Esophagus muscularis mucosa (tissue), 3 donors: ENCODE results near the gene DGUOK.

Experiments used
- POLR2A ChIP-seq: fragments of 450-650 bp; IDR thresholded peaks from one replicate; pipeline ENCODE4 v1.6.1; 2017; ENCODE audit warnings: antibody characterized with exemption, moderate library complexity, mild to moderate bottlenecking, low read depth
- TF ChIP-seq, protein P1 (sequence below), 3 experiments: fragments of 200-600 bp in 2 of 3; fragments of 450-650 bp in 1 of 3; sonication (generic) in 2 of 3; IDR thresholded peaks; one replicate each; pipeline ENCODE4 v1.5.1; 2017 to 2019; ENCODE audit warnings: antibody characterized with exemption in 3 of 3, mild to moderate bottlenecking in 2 of 3, moderate library complexity in 1 of 3

DNA sequence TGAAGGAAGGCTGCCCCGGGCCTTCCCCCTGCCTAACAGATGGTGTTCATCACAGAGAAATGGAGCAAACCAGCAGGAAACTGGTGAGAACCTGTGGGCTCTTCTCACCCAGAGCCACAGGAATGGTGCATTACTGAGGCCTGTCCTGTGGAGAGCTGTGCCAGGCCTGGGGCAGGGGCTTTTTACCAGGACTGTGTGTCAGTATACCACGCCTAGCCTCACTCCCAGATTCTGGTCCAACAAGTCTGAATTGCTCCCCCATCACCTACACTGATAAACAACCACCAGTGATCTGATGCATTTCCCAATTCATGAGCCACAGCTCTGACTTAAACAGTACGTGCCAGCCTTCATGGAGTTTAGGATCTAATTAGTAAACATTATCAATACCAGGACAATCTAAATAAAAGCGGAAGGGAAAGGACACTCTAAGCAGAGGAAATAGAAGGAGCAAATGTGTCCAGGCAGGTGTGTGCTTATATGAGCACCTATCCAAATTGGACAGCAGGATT is 8.9 kb upstream of the DGUOK start:
- TF ChIP-seq POLR2A, result no peak
- TF ChIP-seq, protein P1, sequence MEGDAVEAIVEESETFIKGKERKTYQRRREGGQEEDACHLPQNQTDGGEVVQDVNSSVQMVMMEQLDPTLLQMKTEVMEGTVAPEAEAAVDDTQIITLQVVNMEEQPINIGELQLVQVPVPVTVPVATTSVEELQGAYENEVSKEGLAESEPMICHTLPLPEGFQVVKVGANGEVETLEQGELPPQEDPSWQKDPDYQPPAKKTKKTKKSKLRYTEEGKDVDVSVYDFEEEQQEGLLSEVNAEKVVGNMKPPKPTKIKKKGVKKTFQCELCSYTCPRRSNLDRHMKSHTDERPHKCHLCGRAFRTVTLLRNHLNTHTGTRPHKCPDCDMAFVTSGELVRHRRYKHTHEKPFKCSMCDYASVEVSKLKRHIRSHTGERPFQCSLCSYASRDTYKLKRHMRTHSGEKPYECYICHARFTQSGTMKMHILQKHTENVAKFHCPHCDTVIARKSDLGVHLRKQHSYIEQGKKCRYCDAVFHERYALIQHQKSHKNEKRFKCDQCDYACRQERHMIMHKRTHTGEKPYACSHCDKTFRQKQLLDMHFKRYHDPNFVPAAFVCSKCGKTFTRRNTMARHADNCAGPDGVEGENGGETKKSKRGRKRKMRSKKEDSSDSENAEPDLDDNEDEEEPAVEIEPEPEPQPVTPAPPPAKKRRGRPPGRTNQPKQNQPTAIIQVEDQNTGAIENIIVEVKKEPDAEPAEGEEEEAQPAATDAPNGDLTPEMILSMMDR (IDR thresholded peaks at IDR 0.05), result no peak
